ENCODE results near the gene GNA12. TPM values are rescaled to one million over a fixed set of nuclear protein-coding genes. Genes with fewer than 3 reads are reported as not detected.

The GNA12 gene
- total RNA-seq, 5 donors from 2014 or later (not counting 1 experiment from before 2014, with no cell fraction given), result 17.9 to 22.5 (median 22.1) TPM

- H3K4me1 Mint-ChIP-seq, result peaks cover 0 to 7% (median 0%) of the 10 kb centered on the region in 3 donors
- H3K9me3 Mint-ChIP-seq, result no peaks in the 10 kb centered on the region
- ATAC-seq (replicated peaks in 1 of 4), result no peak
- Histone ChIP-seq H3K27me3 (replicated peaks in 1 of 2; ENCODE audit: control insufficient read depth in 2 of 2, extremely low read depth in 1 of 2, insufficient read depth in 2 of 2, low read length in 1 of 2) (no peaks in the 10 kb centered on the region), H3K4me1 (ENCODE audit: control insufficient read depth in 1 of 2, extremely low read depth in 1 of 2, insufficient read depth in 2 of 2, low read length in 2 of 2) (no peaks in the 10 kb centered on the region), H3K27ac (ENCODE audit: low read length) (no peak overlapping the region), H3K9me3 (no peaks in the 10 kb centered on the region), H3K36me3 (ENCODE audit: control insufficient read depth in 2 of 2, extremely low read depth in 1 of 2, insufficient read depth in 1 of 2, low read length in 1 of 2) (peaks cover 3 to 30% of the 10 kb centered on the region in 2 donors), H3K4me3 (ENCODE audit: control insufficient read depth in 1 of 2, extremely low read depth in 1 of 2, low read length in 1 of 2) (no peak overlapping the region)
- POLR2A ChIA-PET, result interaction anchor here in 1 of 2 donors (0.6 kb wide), 1 partner anchor 1570 kb away, joined by 4 read pairs; no protein-coding TSS in a partner anchor
- H3K36me3 Mint-ChIP-seq, result peaks cover 57% of the 10 kb centered on the region
- 92% methylated on average over 3 of the region's 5 CpGs for WGBS (ENCODE audit: insufficient coverage)
- H3K27ac Mint-ChIP-seq, result no peak overlapping the region
- no peak overlapping the region for H3K4me3 Mint-ChIP-seq
- CTCF ChIA-PET, result no interaction called here
- no peak for DNase-seq
- H3K27me3 Mint-ChIP-seq, result no peaks in the 10 kb centered on the region
These were observed 51.9 kb downstream of the GNA12 start for GRCh38 chr7:2792235-2792634.

- ATAC-seq (replicated peaks in 1 of 4), result no peak
- peaks cover 64% of the 10 kb centered on the region for H3K36me3 Mint-ChIP-seq
These were observed 52.7 kb downstream of the GNA12 start for GRCh38 chr7:2791390-2791789.

GRCh38 chr7:2787251-2787951, 56.7 kb downstream of the GNA12 start:
- Mint-ChIP-seq H3K4me3 (no peak overlapping the region), H3K36me3 (peaks cover 58% of the 10 kb centered on the region), H3K9me3 (peaks cover 0 to 2% (median 0%) of the 10 kb centered on the region in 3 donors), H3K4me1 (peaks cover 9 to 10% (median 10%) of the 10 kb centered on the region in 3 donors), H3K27ac (no peak overlapping the region), H3K27me3 (no peaks in the 10 kb centered on the region)
- POLR2A ChIA-PET, result no interaction called here
- no peak for ATAC-seq (replicated peaks in 1 of 4)
- no peaks in the 10 kb centered on the region for H3K27me3 ChIP-seq (replicated peaks in 1 of 2; ENCODE audit: control insufficient read depth in 2 of 2, extremely low read depth in 1 of 2, insufficient read depth in 2 of 2, low read length in 1 of 2)
- H3K9me3 ChIP-seq, result no peaks in the 10 kb centered on the region
- DNase-seq, result no peak
- H3K36me3 ChIP-seq (ENCODE audit: control insufficient read depth in 2 of 2, extremely low read depth in 1 of 2, insufficient read depth in 1 of 2, low read length in 1 of 2), result peaks cover 8 to 22% of the 10 kb centered on the region in 2 donors
- no peak overlapping the region for H3K4me3 ChIP-seq (ENCODE audit: control insufficient read depth in 1 of 2, extremely low read depth in 1 of 2, low read length in 1 of 2)
- CTCF ChIA-PET, result no interaction called here
- H3K27ac ChIP-seq (ENCODE audit: low read length), result no peak overlapping the region
- no peaks in the 10 kb centered on the region for H3K4me1 ChIP-seq (ENCODE audit: control insufficient read depth in 1 of 2, extremely low read depth in 1 of 2, insufficient read depth in 2 of 2, low read length in 2 of 2)
- 97% methylated on average over 24 of the region's 24 CpGs for WGBS (ENCODE audit: insufficient coverage)

More at GRCh38 chr7:2791390-2791789, 52.7 kb downstream of the GNA12 start:
- Histone ChIP-seq H3K27ac (ENCODE audit: low read length) (no peak overlapping the region), H3K9me3 (no peaks in the 10 kb centered on the region), H3K27me3 (replicated peaks in 1 of 2; ENCODE audit: control insufficient read depth in 2 of 2, extremely low read depth in 1 of 2, insufficient read depth in 2 of 2, low read length in 1 of 2) (no peaks in the 10 kb centered on the region), H3K4me1 (ENCODE audit: control insufficient read depth in 1 of 2, extremely low read depth in 1 of 2, insufficient read depth in 2 of 2, low read length in 2 of 2) (no peaks in the 10 kb centered on the region), H3K4me3 (ENCODE audit: control insufficient read depth in 1 of 2, extremely low read depth in 1 of 2, low read length in 1 of 2) (no peak overlapping the region), H3K36me3 (ENCODE audit: control insufficient read depth in 2 of 2, extremely low read depth in 1 of 2, insufficient read depth in 1 of 2, low read length in 1 of 2) (peaks cover 3 to 30% of the 10 kb centered on the region in 2 donors)
- H3K4me3 Mint-ChIP-seq, result no peak overlapping the region
- ChIA-PET POLR2A (no interaction called here), CTCF (no interaction called here)
- H3K27me3 Mint-ChIP-seq, result no peaks in the 10 kb centered on the region
- no peak for DNase-seq
- peaks cover 0 to 5% (median 0%) of the 10 kb centered on the region in 3 donors for H3K4me1 Mint-ChIP-seq
- H3K27ac Mint-ChIP-seq, result no peak overlapping the region
- no peaks in the 10 kb centered on the region for H3K9me3 Mint-ChIP-seq
- WGBS (ENCODE audit: insufficient coverage), result 100% methylated on average over 3 of the region's 5 CpGs

DNA sequence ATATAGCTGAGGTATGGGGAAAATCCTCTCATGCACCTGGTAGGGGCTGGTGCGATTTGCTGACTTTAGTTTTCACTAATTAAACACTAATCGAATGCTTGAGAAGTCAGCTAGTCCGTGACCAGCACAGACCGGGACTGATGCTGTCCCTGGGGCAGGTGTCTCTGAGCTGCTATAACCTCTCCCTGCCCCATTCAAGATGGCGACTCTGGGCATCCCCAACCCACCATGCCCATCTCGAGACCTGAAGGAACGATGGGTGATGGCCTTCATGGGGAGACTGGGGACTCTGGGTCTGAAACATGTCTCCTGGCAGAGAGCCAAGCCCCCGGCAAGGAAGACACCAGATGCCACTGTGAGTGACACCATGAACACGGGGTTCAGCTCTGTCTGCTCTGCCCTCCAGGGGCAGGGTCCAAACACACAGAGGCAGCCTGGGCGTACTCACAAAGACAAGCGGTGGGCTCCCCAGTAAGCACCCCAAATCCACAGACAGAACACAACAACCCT, 57.4 kb downstream of the GNA12 start:
- Histone ChIP-seq H3K9me3 (no peaks in the 10 kb centered on the region), H3K27ac (ENCODE audit: low read length) (no peak overlapping the region), H3K36me3 (ENCODE audit: control insufficient read depth in 2 of 2, extremely low read depth in 1 of 2, insufficient read depth in 1 of 2, low read length in 1 of 2) (peaks cover 8 to 15% of the 10 kb centered on the region in 2 donors), H3K27me3 (replicated peaks in 1 of 2; ENCODE audit: control insufficient read depth in 2 of 2, extremely low read depth in 1 of 2, insufficient read depth in 2 of 2, low read length in 1 of 2) (no peaks in the 10 kb centered on the region), H3K4me3 (ENCODE audit: control insufficient read depth in 1 of 2, extremely low read depth in 1 of 2, low read length in 1 of 2) (no peak overlapping the region), H3K4me1 (ENCODE audit: control insufficient read depth in 1 of 2, extremely low read depth in 1 of 2, insufficient read depth in 2 of 2, low read length in 2 of 2) (no peaks in the 10 kb centered on the region)
- CTCF ChIA-PET, result no interaction called here
- Mint-ChIP-seq H3K4me3 (no peak overlapping the region), H3K36me3 (peaks cover 53% of the 10 kb centered on the region), H3K9me3 (peaks cover 0 to 4% (median 0%) of the 10 kb centered on the region in 3 donors), H3K27me3 (no peaks in the 10 kb centered on the region), H3K4me1 (peaks cover 13 to 15% (median 14%) of the 10 kb centered on the region in 3 donors), H3K27ac (no peak overlapping the region)
- ATAC-seq (replicated peaks in 1 of 4) (no peak), DNase-seq (no peak)
- 97% methylated on average over 9 of the region's 11 CpGs for WGBS (ENCODE audit: insufficient coverage)
- POLR2A ChIA-PET, result no interaction called here

- peaks cover 0 to 4% (median 0%) of the 10 kb centered on the region in 3 donors for H3K9me3 Mint-ChIP-seq
- H3K4me3 ChIP-seq (ENCODE audit: control insufficient read depth in 1 of 2, extremely low read depth in 1 of 2, low read length in 1 of 2), result no peak overlapping the region
- CTCF ChIA-PET, result no interaction called here
- H3K27me3 Mint-ChIP-seq, result no peaks in the 10 kb centered on the region
- H3K36me3 ChIP-seq (ENCODE audit: control insufficient read depth in 2 of 2, extremely low read depth in 1 of 2, insufficient read depth in 1 of 2, low read length in 1 of 2), result peaks cover 8 to 14% of the 10 kb centered on the region in 2 donors
- H3K27me3 ChIP-seq (replicated peaks in 1 of 2; ENCODE audit: control insufficient read depth in 2 of 2, extremely low read depth in 1 of 2, insufficient read depth in 2 of 2, low read length in 1 of 2), result no peaks in the 10 kb centered on the region
- no peak for DNase-seq
- WGBS (ENCODE audit: insufficient coverage), result 91% methylated on average over 1 of the region's 6 CpGs
- no peak for ATAC-seq (replicated peaks in 1 of 4)
- H3K9me3 ChIP-seq, result no peaks in the 10 kb centered on the region
- H3K4me1 ChIP-seq (ENCODE audit: control insufficient read depth in 1 of 2, extremely low read depth in 1 of 2, insufficient read depth in 2 of 2, low read length in 2 of 2), result no peaks in the 10 kb centered on the region
- no peak overlapping the region for H3K27ac ChIP-seq (ENCODE audit: low read length)
- H3K4me1 Mint-ChIP-seq, result peaks cover 13 to 16% (median 15%) of the 10 kb centered on the region in 3 donors
- POLR2A ChIA-PET, result no interaction called here
- peaks cover 48% of the 10 kb centered on the region for H3K36me3 Mint-ChIP-seq
- no peak overlapping the region for H3K27ac Mint-ChIP-seq
- no peak overlapping the region for H3K4me3 Mint-ChIP-seq
These were observed 59.0 kb downstream of the GNA12 start for GRCh38 chr7:2785071-2785500.

GRCh38 chr7:2782565-2782964, 61.5 kb downstream of the GNA12 start:
- DNase-seq (no peak), ATAC-seq (replicated peaks in 1 of 4) (no peak)
- H3K36me3 ChIP-seq (ENCODE audit: control insufficient read depth in 2 of 2, extremely low read depth in 1 of 2, insufficient read depth in 1 of 2, low read length in 1 of 2), result peaks cover 2 to 8% of the 10 kb centered on the region in 2 donors
- H3K27ac ChIP-seq (ENCODE audit: low read length), result no peak overlapping the region
- H3K4me3 ChIP-seq (ENCODE audit: control insufficient read depth in 1 of 2, extremely low read depth in 1 of 2, low read length in 1 of 2), result no peak overlapping the region
- Mint-ChIP-seq H3K27me3 (no peaks in the 10 kb centered on the region), H3K27ac (peak overlapping the region in 1 of 2 donors; percentile 53), H3K4me1 (peaks cover 13 to 16% (median 15%) of the 10 kb centered on the region in 3 donors), H3K4me3 (no peak overlapping the region), H3K9me3 (peaks cover 0 to 4% (median 0%) of the 10 kb centered on the region in 3 donors), H3K36me3 (peaks cover 40% of the 10 kb centered on the region)
- ChIA-PET POLR2A (no interaction called here), CTCF (interaction anchor here in 1 of 2 donors (0.6 kb wide), 1 partner anchor 48 kb away, joined by 4 read pairs; no protein-coding TSS in a partner anchor)
- 23% methylated on average over 3 of the region's 4 CpGs for WGBS (ENCODE audit: insufficient coverage)
- no peaks in the 10 kb centered on the region for H3K9me3 ChIP-seq
- no peaks in the 10 kb centered on the region for H3K27me3 ChIP-seq (replicated peaks in 1 of 2; ENCODE audit: control insufficient read depth in 2 of 2, extremely low read depth in 1 of 2, insufficient read depth in 2 of 2, low read length in 1 of 2)
- H3K4me1 ChIP-seq (ENCODE audit: control insufficient read depth in 1 of 2, extremely low read depth in 1 of 2, insufficient read depth in 2 of 2, low read length in 2 of 2), result no peaks in the 10 kb centered on the region
